Tibial nerve (tissue), 4 donors: Measurements from ENCODE around the gene RPL36AL.
"Not testable (repeated sequence)": the region's sequence is repeated elsewhere in the genome, so short reads cannot be mapped to it uniquely, and the experiment has no call there.

Experiments
- CTCF ChIP-seq, 5 experiments: fragments of 200-600 bp in 3 of 5; fragments of 450-650 bp in 2 of 5; sonication (generic) in 3 of 5; IDR thresholded peaks; one replicate each; pipeline ENCODE4 v1.5.1; 2016 to 2019; ENCODE audit warnings: antibody characterized with exemption in 5 of 5, mild to moderate bottlenecking in 3 of 5, moderate library complexity in 2 of 5
- EP300 ChIP-seq, 2 donors: sonication (generic); formaldehyde crosslinking; IDR thresholded peaks; one replicate each; pipeline ENCODE4 v1.6.1; 2017; ENCODE audit warnings: antibody characterized with exemption in 2 of 2, mild to moderate bottlenecking in 1 of 2
- POLR2A ChIP-seq, 2 donors: fragments of 450-650 bp; IDR thresholded peaks; one replicate each; pipeline ENCODE4 v1.6.1; 2017; ENCODE audit warnings: antibody characterized with exemption in 2 of 2, mild to moderate bottlenecking in 2 of 2, moderate library complexity in 2 of 2

- TF ChIP-seq POLR2A, CTCF, EP300 (IDR thresholded peaks at IDR 0.05): not testable (repeated sequence)
Measured at GRCh38 chr14:49619273-49619672, 1.2 kb downstream of the RPL36AL start.
